GM12878 (cell line): Measurements from ENCODE around the gene TBKBP1. TPM values are rescaled to one million over a fixed set of nuclear protein-coding genes. Genes with fewer than 3 reads are reported as not detected.

Experiments used
- ATAC-seq: fragments of 200-7000 bp; cut with Tn5 transposase; 3 replicates; pipeline ENCODE4 v1.9.1; 2020; ENCODE audit warnings: mild to moderate bottlenecking, moderate library complexity
- BruUV-seq: library from RNA; stranded (reverse); fragments of 400-500 nt; replicated peaks from 2 replicates; lab custom pipeline; 2021; lab: Mats Ljungman, UMichigan
- CTCF ChIA-PET: fragments of 300-600 bp; sonication (Branson Sonifier 250); formaldehyde crosslinking; extraction: SDS; loops from one replicate; lab custom pipeline; 2021; ENCODE audit warnings: inconsistent platforms; lab: Yijun Ruan, JAX
- POLR2A ChIA-PET: fragments of 350-600 bp; formaldehyde crosslinking; extraction: SDS; loops from one replicate; lab custom pipeline; 2021; ENCODE audit warnings: inconsistent platforms; lab: Charles Lee
- RAD21 ChIA-PET: fragments of 300-600 bp; sonication (Branson Sonifier 250); formaldehyde crosslinking; loops from one replicate; lab custom pipeline; 2023; ENCODE audit warnings: antibody characterized with exemption; ENCODE audit not compliant: unreplicated experiment; lab: Charles Lee
- SMC1A ChIA-PET: fragments of 300-600 bp; sonication (Branson Sonifier 250); formaldehyde crosslinking; loops from one replicate; lab custom pipeline; 2023; ENCODE audit not compliant: unreplicated experiment, uncharacterized antibody; lab: Charles Lee
- DNase-seq: peaks from one replicate; pipeline ENCODE4 v3.0.0-alpha.2; 2011; ENCODE audit warnings: low read depth, low spot score
- FAIRE-seq: peaks from 3 replicates; lab custom pipeline; 2011; peaks lifted over from hg19 to GRCh38; lab: Jason Lieb, UNC
- H2AFZ ChIP-seq: 2 replicates; pipeline ENCODE4 v1.6.0; 2011; ENCODE audit warnings: low read depth, low read length, control low read depth; ENCODE audit not compliant: control insufficient read depth
- H3K27ac ChIP-seq: 2 replicates; pipeline ENCODE4 v1.5.1; 2011; ENCODE audit warnings: control low read depth; ENCODE audit not compliant: control insufficient read depth, insufficient read depth
- H3K27me3 ChIP-seq, 2 experiments: replicated peaks in 1 of 2; 2 replicates each; pipeline versions ENCODE4 v1.6.0 to v1.6.1; 2011; ENCODE audit warnings: low read length in 1 of 2; ENCODE audit not compliant: control insufficient read depth in 2 of 2, insufficient read depth in 2 of 2
- H3K36me3 ChIP-seq, 2 experiments: 2 replicates each; pipeline ENCODE4 v1.5.1; 2011; ENCODE audit warnings: low read length in 1 of 2; ENCODE audit not compliant: control insufficient read depth in 2 of 2, insufficient read depth in 2 of 2
- H3K4me1 ChIP-seq: 2 replicates; pipeline ENCODE4 v1.6.1; 2011; ENCODE audit warnings: mild to moderate bottlenecking, low read length, moderate library complexity, mixed read lengths; ENCODE audit not compliant: control insufficient read depth, insufficient read depth
- H3K4me2 ChIP-seq: 2 replicates; pipeline ENCODE4 v1.6.0; 2011; ENCODE audit warnings: control low read depth; ENCODE audit not compliant: control insufficient read depth, insufficient read depth
- H3K4me3 ChIP-seq: fragments of 200-600 bp; sonication (generic); 2 replicates; pipeline ENCODE4 v1.5.1; 2016
- H3K79me2 ChIP-seq: 2 replicates; pipeline ENCODE4 v1.6.0; 2011; ENCODE audit warnings: low read length; ENCODE audit not compliant: control insufficient read depth, insufficient read depth
- H3K9ac ChIP-seq: 2 replicates; pipeline ENCODE4 v1.8.0; 2011; ENCODE audit warnings: low read length, control low read depth, mixed read lengths; ENCODE audit not compliant: control insufficient read depth, insufficient read depth
- H3K9me3 ChIP-seq: replicated peaks from 3 replicates; pipeline ENCODE4 v1.5.1; 2011; ENCODE audit warnings: mild to moderate bottlenecking, low read length; ENCODE audit not compliant: control insufficient read depth, insufficient read depth
- H4K20me1 ChIP-seq: 2 replicates; pipeline ENCODE4 v1.6.0; 2011; ENCODE audit not compliant: control insufficient read depth, insufficient read depth
- IKZF2 ChIP-seq, 2 experiments: fragments of 450-650 bp; IDR thresholded peaks; 2 replicates each; pipeline ENCODE4 v1.6.1; 2017; ENCODE audit warnings: mild to moderate bottlenecking in 2 of 2, moderate library complexity in 2 of 2
- MXI1 ChIP-seq: fragments of 150-350 bp; IDR thresholded peaks from 2 replicates; pipeline ENCODE4 v1.6.1; 2011; ENCODE audit warnings: low read depth, mild to moderate bottlenecking, inconsistent platforms, low read length, improper control_type of control experiment
- RBBP5 ChIP-seq: fragments of 200-600 bp; sonication (generic); conservative IDR thresholded peaks from 2 replicates; pipeline ENCODE4 v1.6.1; 2016
- TBL1XR1 ChIP-seq: IDR thresholded peaks from 2 replicates; pipeline ENCODE4 v1.6.1; 2012; ENCODE audit warnings: low read depth, low read length, improper control_type of control experiment
- ZZZ3 ChIP-seq: IDR thresholded peaks from 2 replicates; pipeline ENCODE4 v1.6.1; 2011; ENCODE audit warnings: low read depth; ENCODE audit not compliant: control insufficient read depth, insufficient read length
- WGBS: methylation state at CpG from one replicate; pipeline ENCODE4 v1.1.6; 2016; ENCODE audit warnings: low lambda C conversion rate; ENCODE audit not compliant: insufficient replicate concordance, insufficient coverage; ENCODE audit errors: missing lambda C conversion rate; 5-methylcytosine and 5-hydroxymethylcytosine counted together
- in situ Hi-C: fragments of 300-500 bp; cut with MboI; formaldehyde crosslinking; loops from 9 replicates; pipeline ENCODE4 v1.14.3; 2018; ENCODE audit warnings: mixed read lengths
- intact Hi-C: fragments of 100-400 bp; cut with micrococcal nuclease; formaldehyde crosslinking; loops from one replicate; pipeline ENCODE4 v1.14.2; 2022; ENCODE audit not compliant: unreplicated experiment
- polyA plus RNA-seq, 11 experiments: library from polyadenylated mRNA; depleted of rRNA in 4 of 11; unstranded in 6 of 11; stranded (reverse) in 5 of 11; fragments of >200 nt; fragmentation: Nextera tagmentation in 4 of 11; fragmentation: Illumina TruSeq in 1 of 11; extraction: Ambion mirVana in 4 of 11; extraction: Trizol in 1 of 11; gene quantifications; 1 replicate in 1 of 11; 2 replicates in 10 of 11; pipeline versions ENCODE4 v1.2.1 to v1.2.3, GENCODE V29; 2011 to 2016; ENCODE audit warnings: inconsistent platforms in 2 of 11, missing spikeins in 2 of 11, low read depth in 1 of 11
- total RNA-seq, 4 experiments: library from RNA; depleted of rRNA in 3 of 4; stranded (reverse); fragments of >200 nt in 3 of 4; fragmentation: Illumina TruSeq in 1 of 4; extraction: Trizol in 1 of 4; gene quantifications; 2 replicates each; pipeline versions ENCODE4 v1.2.1 to v1.2.3, GENCODE V29; 2013 to 2021
- TF ChIP-seq, protein P1 (sequence below): IDR thresholded peaks from 2 replicates; pipeline ENCODE4 v1.6.1; 2012; ENCODE audit warnings: improper control_type of control experiment, low read depth, low read length; ENCODE audit not compliant: insufficient replicate concordance
- TF ChIP-seq, protein P2 (sequence below): IDR thresholded peaks from 2 replicates; pipeline ENCODE4 v1.6.1; 2011; ENCODE audit warnings: low read depth, mild to moderate bottlenecking, low read length, moderate library complexity, borderline replicate concordance; ENCODE audit errors: extremely low read depth
- TF ChIP-seq, protein P3 (sequence below), 3 experiments: IDR thresholded peaks in 2 of 3; conservative IDR thresholded peaks in 1 of 3; 2 replicates each; pipeline ENCODE4 v1.5.1; 2011; ENCODE audit warnings: low read depth in 3 of 3, low read length in 3 of 3, mild to moderate bottlenecking in 3 of 3, control low read depth in 2 of 3, moderate library complexity in 2 of 3, inconsistent platforms in 1 of 3, mixed read lengths in 1 of 3; ENCODE audit not compliant: control insufficient read depth in 2 of 3, insufficient read depth in 1 of 3; ENCODE audit errors: extremely low read depth in 1 of 3

The TBKBP1 gene
- total and polyA plus RNA-seq, 10 of the 15 experiments (the other 5 are each of a cell fraction or from before 2014, with no cell fraction given): 0.11 to 2.7 (median 0.74) TPM; not detected in 3

DNA sequence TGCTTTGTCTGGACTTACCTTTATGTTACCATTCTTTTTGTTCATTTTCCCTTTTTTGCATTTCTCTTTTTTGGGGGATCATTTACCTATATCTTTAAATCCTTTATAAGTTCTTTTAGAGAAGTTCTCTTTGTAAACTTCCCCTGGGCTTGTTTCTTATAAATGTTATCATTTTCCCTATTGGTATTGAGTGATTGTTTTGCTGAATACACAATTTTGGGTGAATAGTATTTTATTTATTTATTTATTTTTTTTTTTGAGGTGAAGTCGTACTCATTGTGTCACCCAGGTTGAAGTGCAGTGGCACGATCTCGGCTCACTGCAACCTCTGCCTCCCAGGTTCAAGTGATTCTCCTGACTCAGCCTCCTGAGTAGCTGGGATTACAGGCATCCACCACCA is 57.5 kb downstream of the TBKBP1 start (continued):
- TF ChIP-seq, protein P1, sequence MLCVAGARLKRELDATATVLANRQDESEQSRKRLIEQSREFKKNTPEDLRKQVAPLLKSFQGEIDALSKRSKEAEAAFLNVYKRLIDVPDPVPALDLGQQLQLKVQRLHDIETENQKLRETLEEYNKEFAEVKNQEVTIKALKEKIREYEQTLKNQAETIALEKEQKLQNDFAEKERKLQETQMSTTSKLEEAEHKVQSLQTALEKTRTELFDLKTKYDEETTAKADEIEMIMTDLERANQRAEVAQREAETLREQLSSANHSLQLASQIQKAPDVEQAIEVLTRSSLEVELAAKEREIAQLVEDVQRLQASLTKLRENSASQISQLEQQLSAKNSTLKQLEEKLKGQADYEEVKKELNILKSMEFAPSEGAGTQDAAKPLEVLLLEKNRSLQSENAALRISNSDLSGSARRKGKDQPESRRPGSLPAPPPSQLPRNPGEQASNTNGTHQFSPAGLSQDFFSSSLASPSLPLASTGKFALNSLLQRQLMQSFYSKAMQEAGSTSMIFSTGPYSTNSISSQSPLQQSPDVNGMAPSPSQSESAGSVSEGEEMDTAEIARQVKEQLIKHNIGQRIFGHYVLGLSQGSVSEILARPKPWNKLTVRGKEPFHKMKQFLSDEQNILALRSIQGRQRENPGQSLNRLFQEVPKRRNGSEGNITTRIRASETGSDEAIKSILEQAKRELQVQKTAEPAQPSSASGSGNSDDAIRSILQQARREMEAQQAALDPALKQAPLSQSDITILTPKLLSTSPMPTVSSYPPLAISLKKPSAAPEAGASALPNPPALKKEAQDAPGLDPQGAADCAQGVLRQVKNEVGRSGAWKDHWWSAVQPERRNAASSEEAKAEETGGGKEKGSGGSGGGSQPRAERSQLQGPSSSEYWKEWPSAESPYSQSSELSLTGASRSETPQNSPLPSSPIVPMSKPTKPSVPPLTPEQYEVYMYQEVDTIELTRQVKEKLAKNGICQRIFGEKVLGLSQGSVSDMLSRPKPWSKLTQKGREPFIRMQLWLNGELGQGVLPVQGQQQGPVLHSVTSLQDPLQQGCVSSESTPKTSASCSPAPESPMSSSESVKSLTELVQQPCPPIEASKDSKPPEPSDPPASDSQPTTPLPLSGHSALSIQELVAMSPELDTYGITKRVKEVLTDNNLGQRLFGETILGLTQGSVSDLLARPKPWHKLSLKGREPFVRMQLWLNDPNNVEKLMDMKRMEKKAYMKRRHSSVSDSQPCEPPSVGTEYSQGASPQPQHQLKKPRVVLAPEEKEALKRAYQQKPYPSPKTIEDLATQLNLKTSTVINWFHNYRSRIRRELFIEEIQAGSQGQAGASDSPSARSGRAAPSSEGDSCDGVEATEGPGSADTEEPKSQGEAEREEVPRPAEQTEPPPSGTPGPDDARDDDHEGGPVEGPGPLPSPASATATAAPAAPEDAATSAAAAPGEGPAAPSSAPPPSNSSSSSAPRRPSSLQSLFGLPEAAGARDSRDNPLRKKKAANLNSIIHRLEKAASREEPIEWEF: no peak
- TF ChIP-seq, protein P2, sequence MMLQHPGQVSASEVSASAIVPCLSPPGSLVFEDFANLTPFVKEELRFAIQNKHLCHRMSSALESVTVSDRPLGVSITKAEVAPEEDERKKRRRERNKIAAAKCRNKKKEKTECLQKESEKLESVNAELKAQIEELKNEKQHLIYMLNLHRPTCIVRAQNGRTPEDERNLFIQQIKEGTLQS: no peak
- TF ChIP-seq IKZF2 (IDR thresholded peaks at IDR 0.05) (no peak), MXI1 (no peak)
- TF ChIP-seq, all 136 proteins: peak for 0

DNA sequence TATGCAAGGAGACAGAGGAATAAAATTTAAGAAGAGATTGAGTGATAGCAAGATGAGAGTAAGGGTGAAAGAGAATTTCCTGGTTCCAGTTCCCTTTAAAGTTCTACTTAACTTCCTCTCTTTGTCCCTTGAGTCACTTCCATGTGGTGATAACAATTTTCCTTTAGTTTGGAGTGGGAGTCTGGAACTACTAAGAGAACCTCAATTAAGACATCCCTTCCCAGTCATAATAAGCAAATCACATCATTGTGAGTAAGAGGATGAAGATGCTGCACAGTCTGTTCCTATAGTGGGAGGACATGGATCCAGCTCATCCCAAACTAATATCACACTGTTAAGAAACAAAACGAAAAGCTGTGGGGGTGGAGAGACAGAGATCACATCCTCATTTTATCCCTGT is 63.4 kb downstream of the TBKBP1 start:
- ChIA-PET RAD21 (no interaction called here), SMC1A (no interaction called here), POLR2A (no interaction called here), CTCF (no interaction called here)
- in situ Hi-C loops: no loop called here
- Histone ChIP-seq H3K9ac (no peak overlapping the region), H3K27ac (no peak overlapping the region), H4K20me1 (no peaks in the 10 kb centered on the region), H3K27me3 (no peaks in the 10 kb centered on the region), H3K9me3 (peaks cover 2% of the 10 kb centered on the region; the same call in 1 of the 3 replicates), H3K4me2 (no peak overlapping the region), H2AFZ (no peak overlapping the region), H3K79me2 (no peaks in the 10 kb centered on the region), H3K36me3 (no peaks in the 10 kb centered on the region), H3K4me1 (no peaks in the 10 kb centered on the region), H3K4me3 (no peak overlapping the region)
- DNase-seq (no peak), ATAC-seq (no peak), FAIRE-seq (no peak)
- WGBS: 0% methylated on average over 1 of the region's 1 CpG
- no TSS peak for BruUV-seq
- intact Hi-C loops: no loop called here
- TF ChIP-seq ZZZ3: no peak
- TF ChIP-seq, protein P3, sequence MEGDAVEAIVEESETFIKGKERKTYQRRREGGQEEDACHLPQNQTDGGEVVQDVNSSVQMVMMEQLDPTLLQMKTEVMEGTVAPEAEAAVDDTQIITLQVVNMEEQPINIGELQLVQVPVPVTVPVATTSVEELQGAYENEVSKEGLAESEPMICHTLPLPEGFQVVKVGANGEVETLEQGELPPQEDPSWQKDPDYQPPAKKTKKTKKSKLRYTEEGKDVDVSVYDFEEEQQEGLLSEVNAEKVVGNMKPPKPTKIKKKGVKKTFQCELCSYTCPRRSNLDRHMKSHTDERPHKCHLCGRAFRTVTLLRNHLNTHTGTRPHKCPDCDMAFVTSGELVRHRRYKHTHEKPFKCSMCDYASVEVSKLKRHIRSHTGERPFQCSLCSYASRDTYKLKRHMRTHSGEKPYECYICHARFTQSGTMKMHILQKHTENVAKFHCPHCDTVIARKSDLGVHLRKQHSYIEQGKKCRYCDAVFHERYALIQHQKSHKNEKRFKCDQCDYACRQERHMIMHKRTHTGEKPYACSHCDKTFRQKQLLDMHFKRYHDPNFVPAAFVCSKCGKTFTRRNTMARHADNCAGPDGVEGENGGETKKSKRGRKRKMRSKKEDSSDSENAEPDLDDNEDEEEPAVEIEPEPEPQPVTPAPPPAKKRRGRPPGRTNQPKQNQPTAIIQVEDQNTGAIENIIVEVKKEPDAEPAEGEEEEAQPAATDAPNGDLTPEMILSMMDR (IDR thresholded peaks at IDR 0.05 in 2 of 3, conservative IDR thresholded peaks at IDR 0.05 in 1 of 3; ENCODE audit: control insufficient read depth in 2 of 3, extremely low read depth in 1 of 3, insufficient read depth in 1 of 3, low read depth in 3 of 3, low read length in 3 of 3): no peak
- TF ChIP-seq TBL1XR1: no peak
- TF ChIP-seq, protein P1: no peak
- TF ChIP-seq RBBP5: no peak
- TF ChIP-seq IKZF2 (IDR thresholded peaks at IDR 0.05): no peak
